Transverse colon (tissue), 4 donors: Measurements from ENCODE around the gene TNXB. TPM values are rescaled to one million over a fixed set of nuclear protein-coding genes. Genes with fewer than 3 reads are reported as not detected.
"Not testable (repeated sequence)": the region's sequence is repeated elsewhere in the genome, so short reads cannot be mapped to it uniquely, and the experiment has no call there.

Experiments used
- DNase-seq: peaks from one replicate; pipeline ENCODE4 v3.0.0-alpha.2; 2019
- H3K27ac ChIP-seq, 4 donors: fragments of 200-600 bp; sonication (generic); 2 replicates each; pipeline ENCODE4 v1.5.1; 2016 to 2018; ENCODE audit warnings: inconsistent platforms in 4 of 4
- H3K27me3 ChIP-seq: fragments of 200-600 bp; sonication (generic); 2 replicates; pipeline ENCODE4 v1.5.1; 2017; ENCODE audit warnings: inconsistent platforms
- H3K36me3 ChIP-seq, 4 donors: fragments of 200-600 bp; sonication (generic); 2 replicates each; pipeline ENCODE4 v1.5.1; 2017 to 2019; ENCODE audit warnings: inconsistent platforms in 4 of 4
- H3K4me1 ChIP-seq, 4 donors: fragments of 200-600 bp; sonication (generic); 2 replicates each; pipeline ENCODE4 v1.5.1; 2017 to 2020; ENCODE audit warnings: inconsistent platforms in 4 of 4
- H3K4me3 ChIP-seq, 4 donors: fragments of 200-600 bp; sonication (generic); 1 replicate in 1 of 4; 2 replicates in 3 of 4; pipeline versions ENCODE4 v1.5.1 to v1.6.1; 2017 to 2019; ENCODE audit warnings: inconsistent platforms in 4 of 4
- H3K9me3 ChIP-seq, 2 donors: fragments of 200-600 bp; sonication (generic); 2 replicates each; pipeline ENCODE4 v1.5.1; 2017 to 2019; ENCODE audit warnings: inconsistent platforms in 2 of 2
- WGBS, 2 donors: methylation state at CpG; one replicate each; pipeline ENCODE4 v1.1.5; 2018; ENCODE audit warnings: low coverage in 1 of 2; 5-methylcytosine and 5-hydroxymethylcytosine counted together
- in situ Hi-C, 4 donors: fragments of 200-750 bp; cut with MboI; loops; one replicate each; pipeline versions ENCODE4 v1.15.0 to v1.15.1; 2017; ENCODE audit warnings: low sequenced_read_pairs in 3 of 4, low pct_ligation_motif_present in 1 of 4, low pct_unique_long_range_greater_than_20kb in 1 of 4
- intact Hi-C: fragments of 100-400 bp; cut with DNase I; formaldehyde crosslinking; loops from one replicate; pipeline ENCODE4 v1.15.1; 2023; ENCODE audit warnings: low total_unique reads
- total RNA-seq, 4 donors: library from RNA; depleted of rRNA; stranded (reverse); fragments of >200 nt; gene quantifications; one replicate each; pipeline ENCODE4 v1.1.0, GENCODE V29; 2016

Gene TNXB
- total RNA-seq, 4 donors from 2014 or later, result 47.7 to 205 (median 66.2) TPM

- WGBS, 2 donors, result no CpG with 5 or more reads among the region's 27 CpGs
- H3K27me3 ChIP-seq, in situ Hi-C loops, H3K27ac ChIP-seq, H3K4me3 ChIP-seq, intact Hi-C loops, H3K9me3 ChIP-seq, H3K4me1 ChIP-seq, H3K36me3 ChIP-seq, DNase-seq: not testable (repeated sequence)
Observed at GRCh38 chr6:32010856-32011530, 98.1 kb downstream of the TNXB start.

GRCh38 chr6:32009537-32009936 lies 99.6 kb downstream of the TNXB start:
- H3K4me3 ChIP-seq, H3K27me3 ChIP-seq, in situ Hi-C loops, H3K4me1 ChIP-seq, DNase-seq, H3K9me3 ChIP-seq, H3K27ac ChIP-seq, H3K36me3 ChIP-seq, intact Hi-C loops: not testable (repeated sequence)
- 100% methylated on average over 1 of the region's 12 CpGs; no CpG with 5 or more reads in 1 of the 2 donors for WGBS, 2 donors

GRCh38 chr6:32008616-32009015 lies 100.5 kb downstream of the TNXB start:
- no CpG with 5 or more reads among the region's 12 CpGs for WGBS, 2 donors
- intact Hi-C loops, H3K9me3 ChIP-seq, H3K36me3 ChIP-seq, in situ Hi-C loops, H3K27ac ChIP-seq, H3K4me1 ChIP-seq, H3K27me3 ChIP-seq, H3K4me3 ChIP-seq, DNase-seq: not testable (repeated sequence)

- H3K27ac ChIP-seq, in situ Hi-C loops, H3K27me3 ChIP-seq, H3K4me3 ChIP-seq, H3K36me3 ChIP-seq, H3K4me1 ChIP-seq, DNase-seq, H3K9me3 ChIP-seq, intact Hi-C loops: not testable (repeated sequence)
- no CpG with 5 or more reads among the region's 24 CpGs for WGBS, 2 donors
Observed at GRCh38 chr6:32008037-32008436, 101.1 kb downstream of the TNXB start.

GRCh38 chr6:32007086-32007485 lies 102.1 kb downstream of the TNXB start:
- H3K4me1 ChIP-seq, in situ Hi-C loops, intact Hi-C loops, H3K4me3 ChIP-seq, H3K36me3 ChIP-seq, H3K27me3 ChIP-seq, H3K27ac ChIP-seq, DNase-seq, H3K9me3 ChIP-seq: not testable (repeated sequence)
- WGBS, 2 donors, result 84% methylated on average over 9 of the region's 12 CpGs; no CpG with 5 or more reads in 1 of the 2 donors

GRCh38 chr6:32005991-32006529 lies 103.1 kb downstream of the TNXB start:
- H3K4me1 ChIP-seq, H3K36me3 ChIP-seq, H3K27me3 ChIP-seq, H3K9me3 ChIP-seq, H3K4me3 ChIP-seq, in situ Hi-C loops, DNase-seq, intact Hi-C loops, H3K27ac ChIP-seq: not testable (repeated sequence)
- 100% methylated on average over 1 of the region's 8 CpGs for WGBS, 2 donors

GRCh38 chr6:32005538-32005880 lies 103.6 kb downstream of the TNXB start:
- H3K36me3 ChIP-seq, DNase-seq, H3K4me3 ChIP-seq, H3K9me3 ChIP-seq, H3K27ac ChIP-seq, intact Hi-C loops, H3K4me1 ChIP-seq, H3K27me3 ChIP-seq, in situ Hi-C loops: not testable (repeated sequence)
- no CpG with 5 or more reads among the region's 9 CpGs for WGBS, 2 donors

- 72% methylated on average over 7 of the region's 13 CpGs; no CpG with 5 or more reads in 1 of the 2 donors for WGBS, 2 donors
- H3K27ac ChIP-seq, DNase-seq: not testable (repeated sequence)
Observed at GRCh38 chr6:32004864-32005537, 104.1 kb downstream of the TNXB start.

GRCh38 chr6:32004393-32004792 lies 104.7 kb downstream of the TNXB start:
- H3K4me3 ChIP-seq, H3K36me3 ChIP-seq, DNase-seq, H3K27ac ChIP-seq, in situ Hi-C loops, intact Hi-C loops, H3K4me1 ChIP-seq, H3K9me3 ChIP-seq, H3K27me3 ChIP-seq: not testable (repeated sequence)
- WGBS, 2 donors, result 52 to 93% methylated on average over 3 of the region's 4 CpGs

More at GRCh38 chr6:32004864-32005537, 104.1 kb downstream of the TNXB start:
- H3K9me3 ChIP-seq, H3K4me1 ChIP-seq, H3K36me3 ChIP-seq, H3K4me3 ChIP-seq, intact Hi-C loops, H3K27me3 ChIP-seq, in situ Hi-C loops: not testable (repeated sequence)

GRCh38 chr6:32003301-32003700 lies 105.8 kb downstream of the TNXB start:
- intact Hi-C loops, H3K27ac ChIP-seq, DNase-seq, H3K27me3 ChIP-seq, H3K4me1 ChIP-seq, H3K9me3 ChIP-seq, H3K4me3 ChIP-seq, in situ Hi-C loops, H3K36me3 ChIP-seq: not testable (repeated sequence)
- no CpG with 5 or more reads among the region's 7 CpGs for WGBS, 2 donors
